ENCODE data around the gene FRMD8.

DNA sequence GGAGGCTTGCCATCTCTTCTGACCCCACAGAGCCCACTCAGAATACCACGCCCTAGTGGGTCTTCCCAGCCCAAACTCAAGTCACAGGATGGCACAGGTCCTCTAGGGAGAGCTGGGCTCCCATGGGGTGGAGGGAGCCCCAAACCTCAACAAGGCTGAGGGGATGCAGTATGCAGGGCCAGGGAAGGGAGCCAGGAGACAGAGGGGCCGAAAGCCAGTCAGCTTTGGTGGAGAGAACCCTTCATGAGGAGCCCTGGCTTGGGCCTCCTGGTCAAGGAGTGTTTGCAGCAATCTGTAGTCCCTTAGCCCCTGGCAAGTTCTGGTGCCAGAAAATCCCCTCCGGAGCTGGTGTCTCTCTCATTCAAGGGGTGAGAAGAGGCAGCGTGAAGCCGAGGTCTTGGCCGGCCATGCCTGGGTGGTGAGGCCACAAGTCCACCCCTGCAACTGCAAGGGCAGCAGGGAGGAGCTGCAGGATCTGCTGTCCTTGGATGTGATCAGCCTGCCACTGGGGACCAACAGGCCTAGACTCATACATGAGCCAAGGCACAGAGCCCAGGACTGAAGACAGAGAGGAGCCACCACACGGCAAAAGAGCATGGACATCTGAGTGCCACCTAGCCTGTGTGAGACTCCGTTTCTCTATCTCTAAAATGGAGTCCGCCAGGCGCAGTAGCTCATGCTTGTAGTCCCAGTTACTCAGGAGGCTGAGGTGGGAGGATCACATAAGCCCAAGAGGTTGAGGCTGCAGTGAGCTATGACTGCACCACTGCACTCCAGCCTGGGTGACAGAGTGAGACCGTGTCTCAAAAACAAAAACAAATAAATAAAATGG is 60.2 kb downstream of the FRMD8 start:
- TF ChIP-seq, protein P1, sequence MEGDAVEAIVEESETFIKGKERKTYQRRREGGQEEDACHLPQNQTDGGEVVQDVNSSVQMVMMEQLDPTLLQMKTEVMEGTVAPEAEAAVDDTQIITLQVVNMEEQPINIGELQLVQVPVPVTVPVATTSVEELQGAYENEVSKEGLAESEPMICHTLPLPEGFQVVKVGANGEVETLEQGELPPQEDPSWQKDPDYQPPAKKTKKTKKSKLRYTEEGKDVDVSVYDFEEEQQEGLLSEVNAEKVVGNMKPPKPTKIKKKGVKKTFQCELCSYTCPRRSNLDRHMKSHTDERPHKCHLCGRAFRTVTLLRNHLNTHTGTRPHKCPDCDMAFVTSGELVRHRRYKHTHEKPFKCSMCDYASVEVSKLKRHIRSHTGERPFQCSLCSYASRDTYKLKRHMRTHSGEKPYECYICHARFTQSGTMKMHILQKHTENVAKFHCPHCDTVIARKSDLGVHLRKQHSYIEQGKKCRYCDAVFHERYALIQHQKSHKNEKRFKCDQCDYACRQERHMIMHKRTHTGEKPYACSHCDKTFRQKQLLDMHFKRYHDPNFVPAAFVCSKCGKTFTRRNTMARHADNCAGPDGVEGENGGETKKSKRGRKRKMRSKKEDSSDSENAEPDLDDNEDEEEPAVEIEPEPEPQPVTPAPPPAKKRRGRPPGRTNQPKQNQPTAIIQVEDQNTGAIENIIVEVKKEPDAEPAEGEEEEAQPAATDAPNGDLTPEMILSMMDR (IDR thresholded peaks at IDR 0.05): no peak
- peak; percentile 12 for TF ChIP-seq POLR2A (IDR thresholded peaks at IDR 0.05; ENCODE audit: low read depth)
